ENCODE data around the gene SPATS1.

Gene SPATS1

GRCh38 chr6:44342489-44342888 is at the start of gene SPATS1:
SPATS1 (plus strand) TSS chr6:44342650; CDS start chr6:44343096, 446 bp downstream.
- no peak for DNase-seq

- no peak for DNase-seq
Observed at GRCh38 chr6:44292661-44293365, 49.6 kb upstream of the SPATS1 start.

- DNase-seq: no peak
Observed at GRCh38 chr6:44294832-44295791, 47.3 kb upstream of the SPATS1 start.

- DNase-seq: peak in 1 of 2 donors; percentile 29
Observed at GRCh38 chr6:44297063-44298038, 45.1 kb upstream of the SPATS1 start.

GRCh38 chr6:44298055-44298803 is 44.2 kb upstream of the SPATS1 start:
- DNase-seq: no peak

- no peak for DNase-seq
Observed at GRCh38 chr6:44298864-44299263, 43.6 kb upstream of the SPATS1 start.

- no peak for DNase-seq
Observed at GRCh38 chr6:44300292-44300823, 42.1 kb upstream of the SPATS1 start.

- DNase-seq: no peak
Observed at GRCh38 chr6:44301106-44301505, 41.3 kb upstream of the SPATS1 start.

GRCh38 chr6:44301782-44302564 is 40.5 kb upstream of the SPATS1 start:
- no peak for DNase-seq

GRCh38 chr6:44302856-44303255 is 39.6 kb upstream of the SPATS1 start:
- DNase-seq: no peak

- DNase-seq: no peak
Observed at GRCh38 chr6:44303842-44304241, 38.6 kb upstream of the SPATS1 start.

GRCh38 chr6:44304282-44305199 is 37.9 kb upstream of the SPATS1 start:
- DNase-seq: peak; percentile 50

- DNase-seq: no peak
Observed at GRCh38 chr6:44305200-44305725, 37.2 kb upstream of the SPATS1 start.

GRCh38 chr6:44306710-44307109 is 35.7 kb upstream of the SPATS1 start:
- no peak for DNase-seq

- no peak for DNase-seq
Observed at GRCh38 chr6:44307217-44307616, 35.2 kb upstream of the SPATS1 start.

- DNase-seq: no peak
Observed at GRCh38 chr6:44309092-44309491, 33.4 kb upstream of the SPATS1 start.

- no peak for DNase-seq
Observed at GRCh38 chr6:44309631-44310030, 32.8 kb upstream of the SPATS1 start.

- no peak for DNase-seq
Observed at GRCh38 chr6:44310241-44310640, 32.2 kb upstream of the SPATS1 start.

GRCh38 chr6:44311304-44311703 is 31.1 kb upstream of the SPATS1 start:
- no peak for DNase-seq

Measured in CD4-positive, alpha-beta T cell treated with Interleukin-4 for 1 hour (primary cell).